Stimulated activated CD4-positive, alpha-beta T cell treated with anti-CD3 and anti-CD28 coated beads, Interleukin-1b, Interleukin-23, amount 100 ng/mL, for 1 hour (primary cell): Measurements from ENCODE around the gene LELP1.
"Not testable (repeated sequence)": the region's sequence is repeated elsewhere in the genome, so short reads cannot be mapped to it uniquely, and the experiment has no call there.

Source experiments
- DNase-seq, 2 donors: peaks; one replicate each; pipeline ENCODE4 v3.0.0-alpha.2; 2020; ENCODE audit warnings: low read depth in 2 of 2

The LELP1 gene

GRCh38 chr1:153229076-153229829 is 26.0 kb downstream of the LELP1 start:
- DNase-seq: not testable (repeated sequence)

- no peak for DNase-seq
Observed at GRCh38 chr1:153231363-153231762, 28.1 kb downstream of the LELP1 start.

DNA sequence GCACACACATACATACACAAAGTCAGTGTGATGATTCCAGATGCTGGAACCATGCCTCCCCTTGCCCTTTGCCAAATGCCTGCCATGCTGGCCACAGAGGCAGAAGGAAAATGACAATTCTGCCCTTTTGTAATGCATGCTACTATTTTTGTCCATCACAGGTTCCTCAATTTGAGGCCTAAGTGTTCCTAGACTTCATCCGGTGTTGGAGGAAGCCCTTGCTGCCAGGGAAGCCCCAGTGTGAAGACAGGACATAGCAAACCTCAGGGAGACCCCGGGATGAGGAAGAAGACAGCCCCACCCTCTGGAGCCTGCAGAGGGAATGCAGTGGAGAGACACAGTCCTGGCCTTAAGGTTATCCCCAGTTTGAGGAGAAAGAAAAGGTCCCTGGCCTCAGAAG is 28.6 kb downstream of the LELP1 start:
- no peak for DNase-seq

DNA sequence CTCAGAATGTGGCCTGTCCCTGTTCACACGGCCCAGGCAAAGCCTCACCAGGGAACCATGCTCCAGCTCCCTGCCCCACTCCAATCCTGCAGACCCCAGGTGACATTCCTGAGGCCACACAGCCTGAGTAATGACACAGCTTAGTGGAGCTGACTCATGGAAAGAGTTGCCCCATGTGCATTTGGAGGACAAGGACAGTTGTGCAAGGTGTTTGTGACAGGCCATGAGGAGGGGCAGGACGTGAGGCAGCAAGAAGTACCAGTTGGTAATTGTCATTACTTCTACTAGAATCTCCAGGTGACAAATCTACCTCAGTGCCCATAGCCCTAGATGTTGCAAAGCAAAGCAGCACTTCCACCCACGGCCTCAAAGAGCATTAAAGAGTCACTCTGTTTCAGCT is 29.3 kb downstream of the LELP1 start:
- no peak for DNase-seq

- DNase-seq: no peak
Observed at GRCh38 chr1:153233448-153233847, 30.2 kb downstream of the LELP1 start.

- no peak for DNase-seq
Observed at GRCh38 chr1:153238527-153238926, 35.3 kb downstream of the LELP1 start.

DNA sequence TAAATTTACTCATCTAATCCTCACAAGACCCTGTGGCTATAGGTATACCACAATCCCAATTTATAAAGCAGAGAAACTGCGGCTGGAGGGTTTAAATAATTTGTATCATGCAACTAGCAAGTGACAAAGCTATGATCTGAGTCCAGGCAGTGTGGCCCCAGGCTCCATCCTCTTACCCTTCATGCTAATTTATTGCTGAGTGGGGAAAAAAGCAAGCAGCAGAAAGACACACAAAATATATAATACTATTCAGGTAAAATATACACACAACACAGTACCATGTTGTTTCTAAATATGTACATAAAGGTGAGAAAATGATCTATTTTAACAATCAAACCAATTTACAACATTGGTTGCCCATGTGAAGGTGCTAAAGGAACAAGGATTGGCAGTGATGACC is 38.9 kb downstream of the LELP1 start:
- no peak for DNase-seq

GRCh38 chr1:153245466-153245865 is 42.2 kb downstream of the LELP1 start:
- no peak for DNase-seq

DNA sequence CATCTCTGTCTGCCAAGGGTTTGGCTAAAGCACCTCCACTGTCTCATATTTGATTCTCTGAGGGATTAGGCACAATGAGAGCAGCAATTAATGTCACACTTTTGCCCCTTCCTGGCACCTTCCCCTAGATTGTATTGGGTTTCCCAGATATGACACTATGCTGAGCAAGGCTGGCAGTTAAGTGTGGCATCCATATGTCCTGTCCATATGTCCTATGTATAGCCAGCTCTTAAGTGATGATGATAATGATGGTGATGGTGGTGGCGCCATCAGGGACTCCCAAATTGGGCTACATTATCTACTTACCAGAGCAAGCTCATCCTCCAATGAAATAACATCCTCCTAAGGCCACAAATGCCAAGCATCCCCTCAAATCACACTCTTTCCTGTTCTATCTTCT is 42.8 kb downstream of the LELP1 start:
- DNase-seq: no peak

- no peak for DNase-seq
Observed at GRCh38 chr1:153246825-153247224, 43.6 kb downstream of the LELP1 start.

DNA sequence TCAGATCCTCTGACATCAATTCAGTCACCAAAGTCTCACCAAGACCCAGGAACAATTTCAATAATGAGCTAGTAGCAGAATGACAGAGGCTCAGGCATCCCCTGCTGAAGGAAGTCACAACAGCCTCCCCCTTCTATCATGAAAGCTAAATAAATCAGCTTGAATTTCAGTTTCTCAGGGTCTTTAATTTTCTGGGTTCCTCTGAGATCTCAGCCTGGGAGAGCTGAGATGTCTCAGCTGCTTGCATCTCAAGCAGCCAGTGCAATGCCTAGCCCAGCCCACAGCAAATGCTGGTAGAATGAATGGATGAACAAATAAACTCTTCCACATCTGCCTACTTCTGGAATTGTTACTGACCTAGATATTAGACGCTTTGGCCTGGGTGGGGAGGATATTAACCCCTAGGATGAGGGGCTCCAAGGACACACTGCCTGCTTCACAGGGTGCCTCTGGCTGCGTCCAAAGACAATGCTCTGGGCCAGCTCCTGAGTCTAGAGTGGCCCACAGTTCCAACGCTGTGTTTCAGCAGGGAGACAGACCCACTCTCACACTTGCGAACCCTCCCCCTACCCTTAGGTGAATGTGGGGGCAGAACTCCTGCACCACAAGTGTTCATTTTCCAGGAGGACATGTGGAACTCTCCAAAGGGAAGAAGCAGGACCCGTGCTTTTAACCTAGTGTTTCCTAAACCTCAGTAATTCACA is 45.1 kb downstream of the LELP1 start:
- no peak for DNase-seq

DNA sequence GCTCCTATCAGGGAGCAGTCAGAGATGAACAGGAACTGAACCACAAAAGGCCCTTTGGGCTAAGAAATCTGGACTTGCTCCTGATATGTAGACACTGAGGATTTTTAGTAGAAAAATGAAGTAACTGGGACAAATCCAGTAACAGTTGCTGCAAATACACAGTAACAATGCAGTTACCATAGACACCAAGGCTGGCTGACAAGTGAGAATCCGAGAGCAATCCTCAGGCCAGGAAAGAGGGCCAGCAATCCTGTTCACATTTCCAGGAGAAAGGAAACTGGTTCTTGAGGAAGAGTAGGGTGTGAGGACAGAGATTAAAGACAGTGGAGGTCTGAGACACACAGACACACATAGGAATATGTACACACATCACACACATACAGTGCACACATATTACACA is 46.9 kb downstream of the LELP1 start:
- no peak for DNase-seq

- no peak for DNase-seq
Observed at GRCh38 chr1:153251087-153251486, 47.9 kb downstream of the LELP1 start.

GRCh38 chr1:153251562-153251961 is 48.3 kb downstream of the LELP1 start:
- DNase-seq: no peak

DNA sequence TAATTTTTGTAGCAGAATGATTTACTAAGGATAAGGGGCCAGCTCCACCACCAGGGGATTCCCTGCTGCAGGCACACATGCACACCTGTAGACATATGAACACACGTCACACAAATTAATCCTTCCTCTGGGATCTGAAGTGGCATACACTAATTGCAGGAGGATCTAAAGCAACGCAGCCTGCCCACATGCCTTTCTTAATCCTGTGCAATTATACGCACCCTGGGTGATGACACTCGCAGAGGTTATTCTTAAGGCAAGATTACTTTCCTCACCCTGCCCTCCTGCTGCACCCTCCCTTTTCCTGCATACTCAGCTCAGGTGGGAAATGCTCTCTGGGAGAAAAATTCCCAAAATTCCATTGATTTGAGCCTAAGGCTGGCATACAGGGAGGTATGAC is 48.8 kb downstream of the LELP1 start:
- DNase-seq: no peak

DNA sequence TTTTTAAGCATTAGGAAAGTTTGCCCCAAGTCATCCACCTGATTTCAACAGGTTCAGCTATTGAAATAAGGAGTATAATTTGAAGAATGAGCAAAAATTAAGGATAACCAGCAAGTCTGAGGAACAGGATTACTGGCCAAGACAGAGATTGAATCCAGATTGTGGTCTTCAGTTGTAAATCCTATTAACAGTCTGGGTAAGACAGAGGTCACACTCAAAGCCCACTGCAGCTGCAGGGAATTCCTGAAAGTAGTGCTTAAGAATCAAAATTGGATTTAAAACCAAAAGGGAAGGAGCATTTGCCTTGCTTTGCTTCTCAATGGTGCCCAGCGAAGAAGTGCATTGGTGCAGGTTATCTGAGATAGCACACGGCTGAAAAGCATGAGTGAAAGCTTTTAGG is 49.8 kb downstream of the LELP1 start:
- DNase-seq: no peak

GRCh38 chr1:153253693-153254092 is 50.5 kb downstream of the LELP1 start:
- no peak for DNase-seq
